GM12865 (cell line): ENCODE measurements around the gene AP2M1.

Experiments
- DNase-seq: peaks from one replicate; pipeline ENCODE4 v3.0.0; 2010; ENCODE audit warnings: low read depth
- H3K4me3 ChIP-seq: 2 replicates; pipeline ENCODE4 v1.5.1; 2011; ENCODE audit warnings: mild to moderate bottlenecking, low read depth, low read length, control low read depth
- CTCF ChIP-seq: IDR thresholded peaks from 2 replicates; pipeline ENCODE4 v1.5.1; 2011; ENCODE audit warnings: low read length, control low read depth, low read depth, inconsistent platforms; ENCODE audit not compliant: insufficient read depth; ENCODE audit errors: missing control alignments

AP2M1 gene

GRCh38 chr3:184135149-184135910 is 39.3 kb upstream of the AP2M1 start, which contains the start of gene EIF2B5:
EIF2B5 (plus strand) TSS chr3:184135358; CDS start chr3:184135386, 28 bp downstream.
- peak within 1 kb of the TSS; percentile 96 for H3K4me3 ChIP-seq
- TF ChIP-seq CTCF: peak; percentile 39
- DNase-seq: peak; percentile 95

GRCh38 chr3:184135911-184136260 is 38.8 kb upstream of the AP2M1 start:
- no peak for DNase-seq
- H3K4me3 ChIP-seq: peak overlapping the region; percentile 96
- TF ChIP-seq CTCF: no peak

- no peak overlapping the region for H3K4me3 ChIP-seq
- DNase-seq: no peak
- TF ChIP-seq CTCF: no peak
Observed at GRCh38 chr3:184140436-184140835, 34.2 kb upstream of the AP2M1 start.

- no peak for TF ChIP-seq CTCF
- no peak overlapping the region for H3K4me3 ChIP-seq
- no peak for DNase-seq
Observed at GRCh38 chr3:184142199-184142598, 32.5 kb upstream of the AP2M1 start.

- no peak overlapping the region for H3K4me3 ChIP-seq
- TF ChIP-seq CTCF: no peak
- DNase-seq: peak; percentile 32
Observed at GRCh38 chr3:184143327-184143726, 31.3 kb upstream of the AP2M1 start.

GRCh38 chr3:184144505-184144904 is 30.1 kb upstream of the AP2M1 start:
- H3K4me3 ChIP-seq: no peak overlapping the region
- DNase-seq: no peak
- no peak for TF ChIP-seq CTCF

- DNase-seq: peak; percentile 38
Observed at GRCh38 chr3:184145111-184145524, 29.5 kb upstream of the AP2M1 start.

More at GRCh38 chr3:184145111-184145524, 29.5 kb upstream of the AP2M1 start:
- H3K4me3 ChIP-seq: no peak overlapping the region
- peak; percentile 29 for TF ChIP-seq CTCF
